Neuron (in vitro differentiated cells): Measurements from ENCODE around the gene ALK.

Source experiments
- H2AFZ ChIP-seq: one replicate; pipeline ENCODE4 v1.6.1; 2013; ENCODE audit warnings: low read depth, mild to moderate bottlenecking, inconsistent platforms, low read length, moderate library complexity
- H3K27me3 ChIP-seq: one replicate; pipeline ENCODE4 v1.6.1; 2013; ENCODE audit warnings: low read length; ENCODE audit not compliant: insufficient read depth
- H3K36me3 ChIP-seq: one replicate; pipeline ENCODE4 v1.6.1; 2013; ENCODE audit warnings: low read length; ENCODE audit not compliant: insufficient read depth
- H3K4me1 ChIP-seq: one replicate; pipeline ENCODE4 v1.6.1; 2013; ENCODE audit warnings: low read length; ENCODE audit not compliant: insufficient read depth
- H3K4me3 ChIP-seq: 2 replicates; pipeline ENCODE4 v1.5.1; 2013; ENCODE audit warnings: mild to moderate bottlenecking, low read length, moderate library complexity
- H3K9me3 ChIP-seq: one replicate; pipeline ENCODE4 v1.6.1; 2013; ENCODE audit warnings: low read length

ALK gene

GRCh38 chr2:29226808-29227207 is 694.6 kb downstream of the ALK start:
- no peak overlapping the region for H2AFZ ChIP-seq
- H3K36me3 ChIP-seq = no peaks in the 10 kb centered on the region
- H3K27me3 ChIP-seq = no peaks in the 10 kb centered on the region
- H3K9me3 ChIP-seq = peaks cover 3% of the 10 kb centered on the region
- no peak overlapping the region for H3K4me3 ChIP-seq
- no peaks in the 10 kb centered on the region for H3K4me1 ChIP-seq

- Histone ChIP-seq H3K27me3 (no peaks in the 10 kb centered on the region), H3K36me3 (no peaks in the 10 kb centered on the region), H3K4me1 (no peaks in the 10 kb centered on the region), H2AFZ (no peak overlapping the region), H3K9me3 (peaks cover 3% of the 10 kb centered on the region), H3K4me3 (no peak overlapping the region)
Observed at GRCh38 chr2:29226375-29226774, 695.0 kb downstream of the ALK start.

GRCh38 chr2:29225814-29226213 is 695.6 kb downstream of the ALK start:
- no peaks in the 10 kb centered on the region for H3K4me1 ChIP-seq
- no peaks in the 10 kb centered on the region for H3K27me3 ChIP-seq
- H3K36me3 ChIP-seq = no peaks in the 10 kb centered on the region
- H3K9me3 ChIP-seq = peaks cover 3% of the 10 kb centered on the region
- H2AFZ ChIP-seq = no peak overlapping the region
- H3K4me3 ChIP-seq = no peak overlapping the region

GRCh38 chr2:29224693-29225551 is 696.5 kb downstream of the ALK start:
- Histone ChIP-seq H3K4me1 (no peaks in the 10 kb centered on the region), H3K27me3 (no peaks in the 10 kb centered on the region), H3K36me3 (no peaks in the 10 kb centered on the region), H3K9me3 (peaks cover 3% of the 10 kb centered on the region), H3K4me3 (no peak overlapping the region), H2AFZ (no peak overlapping the region)

GRCh38 chr2:29223851-29224692 is 697.3 kb downstream of the ALK start:
- no peaks in the 10 kb centered on the region for H3K27me3 ChIP-seq
- H2AFZ ChIP-seq = no peak overlapping the region
- H3K4me3 ChIP-seq = no peak overlapping the region
- no peaks in the 10 kb centered on the region for H3K4me1 ChIP-seq
- no peaks in the 10 kb centered on the region for H3K36me3 ChIP-seq
- H3K9me3 ChIP-seq = peaks cover 3% of the 10 kb centered on the region

GRCh38 chr2:29223257-29223656 is 698.1 kb downstream of the ALK start:
- Histone ChIP-seq H3K36me3 (no peaks in the 10 kb centered on the region), H3K9me3 (peaks cover 3% of the 10 kb centered on the region), H3K4me1 (no peaks in the 10 kb centered on the region), H2AFZ (no peak overlapping the region), H3K4me3 (no peak overlapping the region), H3K27me3 (no peaks in the 10 kb centered on the region)

- no peaks in the 10 kb centered on the region for H3K27me3 ChIP-seq
- H3K4me3 ChIP-seq = no peak overlapping the region
- no peaks in the 10 kb centered on the region for H3K36me3 ChIP-seq
- H3K4me1 ChIP-seq = no peaks in the 10 kb centered on the region
- peaks cover 3% of the 10 kb centered on the region for H3K9me3 ChIP-seq
- no peak overlapping the region for H2AFZ ChIP-seq
Observed at GRCh38 chr2:29222381-29223179, 698.8 kb downstream of the ALK start.

- Histone ChIP-seq H3K27me3 (no peaks in the 10 kb centered on the region), H3K4me1 (no peaks in the 10 kb centered on the region), H3K36me3 (no peaks in the 10 kb centered on the region), H3K9me3 (peaks cover 3% of the 10 kb centered on the region), H2AFZ (no peak overlapping the region), H3K4me3 (no peak overlapping the region)
Observed at GRCh38 chr2:29220506-29221270, 700.7 kb downstream of the ALK start.

GRCh38 chr2:29219374-29219773 is 702.0 kb downstream of the ALK start:
- Histone ChIP-seq H3K27me3 (no peaks in the 10 kb centered on the region), H3K4me1 (peaks cover 6% of the 10 kb centered on the region), H3K36me3 (no peaks in the 10 kb centered on the region), H3K4me3 (no peak overlapping the region), H2AFZ (no peak overlapping the region), H3K9me3 (peaks cover 3% of the 10 kb centered on the region)

- Histone ChIP-seq H3K36me3 (no peaks in the 10 kb centered on the region), H3K27me3 (no peaks in the 10 kb centered on the region), H3K9me3 (peaks cover 3% of the 10 kb centered on the region), H3K4me1 (peaks cover 6% of the 10 kb centered on the region), H3K4me3 (no peak overlapping the region), H2AFZ (no peak overlapping the region)
Observed at GRCh38 chr2:29218550-29219125, 702.7 kb downstream of the ALK start.

- Histone ChIP-seq H3K9me3 (no peaks in the 10 kb centered on the region), H2AFZ (no peak overlapping the region), H3K4me1 (peaks cover 6% of the 10 kb centered on the region), H3K4me3 (no peak overlapping the region), H3K36me3 (no peaks in the 10 kb centered on the region), H3K27me3 (no peaks in the 10 kb centered on the region)
Observed at GRCh38 chr2:29218071-29218470, 703.3 kb downstream of the ALK start.

- Histone ChIP-seq H3K4me3 (no peak overlapping the region), H3K27me3 (no peaks in the 10 kb centered on the region), H3K9me3 (no peaks in the 10 kb centered on the region), H3K36me3 (no peaks in the 10 kb centered on the region), H2AFZ (no peak overlapping the region), H3K4me1 (peaks cover 6% of the 10 kb centered on the region)
Observed at GRCh38 chr2:29216609-29216909, 704.8 kb downstream of the ALK start.
